Fibroblast of skin of left quadriceps (primary cell): ENCODE results near the gene EPOP.
A peak's percentile ranks its signal among the peaks of the same experiment; 100 is the strongest.

Experiments used
- DNase-seq, 2 experiments: peaks; one replicate each; pipeline ENCODE4 v3.0.0-alpha.2; 2013; ENCODE audit warnings: low read depth in 2 of 2

EPOP gene

DNA sequence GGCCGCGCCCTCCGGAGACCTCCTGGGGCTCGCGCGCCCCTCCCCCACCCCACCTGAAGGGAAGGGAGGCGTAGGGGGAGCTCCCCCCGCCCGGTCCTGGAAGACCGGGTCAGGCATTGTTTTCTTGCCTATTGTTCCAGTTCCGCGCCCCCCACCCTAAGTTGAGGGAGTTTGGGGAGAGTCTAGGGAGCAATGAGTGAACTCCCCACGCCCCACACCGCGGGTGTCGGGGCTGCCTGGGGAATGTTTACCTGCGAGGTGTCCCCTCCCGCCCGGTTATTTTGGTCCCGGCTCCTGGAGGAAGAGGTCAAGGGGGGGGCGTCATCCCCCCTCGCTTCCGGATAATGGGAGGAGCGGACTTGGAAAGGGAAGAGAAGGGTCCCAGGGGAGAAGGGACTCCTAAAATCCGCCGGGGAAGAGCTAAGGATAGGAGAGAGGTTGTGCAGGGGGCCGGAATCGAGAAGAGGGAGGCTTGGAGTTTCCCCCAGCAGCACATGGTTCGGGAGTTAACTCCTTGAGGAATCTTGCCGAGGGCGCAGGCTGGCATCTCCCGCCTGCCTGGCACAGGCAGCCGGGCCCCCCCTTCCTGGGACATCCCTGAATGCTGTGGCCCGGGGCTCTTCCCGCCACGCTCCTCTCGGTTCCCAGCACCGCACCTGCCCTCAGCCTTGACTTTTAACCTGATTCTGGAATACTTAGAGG is 31.2 kb upstream of the EPOP start:
- no peak for DNase-seq

DNA sequence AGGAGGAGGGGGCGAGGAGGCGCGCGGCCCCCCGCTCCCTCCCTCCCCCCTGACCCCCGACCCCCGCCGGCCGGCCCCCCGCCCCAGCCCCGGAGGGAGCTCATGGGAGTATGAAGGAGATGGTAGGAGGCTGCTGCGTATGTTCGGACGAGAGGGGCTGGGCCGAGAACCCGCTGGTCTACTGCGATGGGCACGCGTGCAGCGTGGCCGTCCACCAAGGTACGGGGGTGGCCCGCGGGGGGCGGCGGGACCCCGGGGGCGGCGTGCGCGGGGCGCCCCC is 30.7 kb upstream of the EPOP start:
- DNase-seq: no peak

DNA sequence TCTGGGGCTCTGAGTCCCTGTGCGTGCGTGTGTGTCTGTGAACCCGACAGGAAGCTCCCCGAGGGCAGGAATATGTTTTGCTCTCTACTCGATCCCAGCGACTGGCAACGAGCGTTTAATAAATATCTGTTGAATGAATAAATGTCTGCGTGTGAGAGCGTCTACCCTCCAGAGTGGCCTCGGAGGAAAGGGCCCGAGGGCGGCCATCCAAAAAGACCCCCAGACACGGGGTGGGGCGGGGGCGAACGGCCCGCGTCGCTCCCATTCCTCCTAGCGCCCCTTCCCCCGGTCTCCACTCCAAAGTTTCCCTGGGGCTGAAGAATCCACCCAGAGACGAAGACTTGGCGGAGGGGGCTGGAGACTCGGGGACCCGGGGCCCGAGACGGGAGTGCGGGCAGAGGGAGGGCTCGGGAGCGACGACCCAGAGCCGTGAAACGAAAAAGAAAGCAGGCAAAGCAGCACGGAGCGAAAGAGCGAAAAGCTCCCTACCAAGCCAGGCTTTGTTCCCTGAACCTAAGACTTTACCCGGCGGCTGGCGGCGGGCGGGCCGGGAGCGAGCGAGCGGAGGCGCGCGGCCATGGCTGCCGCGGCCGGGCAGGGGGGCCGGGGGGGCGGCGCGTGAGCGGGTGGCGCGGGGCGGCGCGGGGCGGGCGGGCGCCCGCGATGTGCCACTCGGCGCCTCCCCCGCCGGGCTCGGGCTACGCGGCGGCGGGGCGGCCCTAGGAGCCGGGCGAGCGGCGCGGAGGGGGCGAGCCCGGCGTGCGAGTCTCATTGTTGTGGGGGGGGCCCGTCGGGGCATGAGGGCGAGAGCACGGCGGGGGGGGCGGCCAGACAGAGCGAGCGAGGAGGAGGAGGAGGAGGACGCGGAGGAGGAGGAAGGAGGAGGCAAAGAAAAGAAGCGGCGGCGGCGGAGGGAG is 30.1 kb upstream of the EPOP start, which contains the start of gene MLLT6:
Gene MLLT6, plus strand, starts transcription at position 668 of the 917 bp plus-strand sequence. CDS start 360 bp downstream, outside the sequence.
- DNase-seq: peak; percentile 51 to 59

DNA sequence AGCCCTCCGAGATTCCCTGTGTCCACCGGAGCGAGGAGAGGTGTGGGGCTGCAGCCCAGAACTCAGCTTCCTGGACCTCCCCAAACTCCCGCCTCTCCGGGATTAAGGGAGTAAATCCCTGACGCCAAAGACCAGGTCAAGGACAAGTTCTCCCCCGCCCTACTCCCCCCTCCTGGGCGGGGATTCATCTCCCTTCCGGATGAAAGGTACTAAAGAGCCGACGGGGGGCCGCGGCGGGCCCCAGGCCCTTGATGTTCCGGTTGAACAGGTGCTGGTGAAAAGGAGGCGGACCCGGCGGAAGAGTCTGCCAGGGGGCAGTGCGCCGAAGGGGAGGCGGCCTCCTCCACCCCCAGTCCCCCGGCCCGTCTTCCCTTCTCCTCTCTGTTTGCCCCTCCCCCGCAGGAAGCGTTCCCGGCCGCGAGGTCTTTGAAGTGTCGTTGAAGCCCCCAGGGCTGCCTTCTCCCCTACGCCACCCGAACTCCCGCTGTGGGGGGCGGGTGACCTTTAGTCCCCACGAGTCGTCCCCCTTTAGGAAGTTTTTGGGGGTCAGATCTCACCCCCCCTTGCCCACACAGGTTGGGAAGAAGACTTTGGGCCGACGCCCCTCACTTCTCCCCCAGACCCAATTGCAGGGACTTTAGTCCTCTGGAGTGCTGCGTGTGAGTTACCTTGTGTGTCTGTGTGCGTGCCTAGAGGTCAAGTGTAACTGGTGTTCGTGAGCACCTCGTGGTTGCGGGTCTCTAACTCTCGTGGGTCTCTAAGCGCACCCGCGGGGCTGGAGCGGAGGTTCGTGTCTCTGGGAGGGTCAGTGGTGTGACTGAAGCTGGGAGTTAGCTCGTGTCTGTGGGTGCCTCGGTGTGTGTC is 29.2 kb upstream of the EPOP start:
- DNase-seq: no peak

DNA sequence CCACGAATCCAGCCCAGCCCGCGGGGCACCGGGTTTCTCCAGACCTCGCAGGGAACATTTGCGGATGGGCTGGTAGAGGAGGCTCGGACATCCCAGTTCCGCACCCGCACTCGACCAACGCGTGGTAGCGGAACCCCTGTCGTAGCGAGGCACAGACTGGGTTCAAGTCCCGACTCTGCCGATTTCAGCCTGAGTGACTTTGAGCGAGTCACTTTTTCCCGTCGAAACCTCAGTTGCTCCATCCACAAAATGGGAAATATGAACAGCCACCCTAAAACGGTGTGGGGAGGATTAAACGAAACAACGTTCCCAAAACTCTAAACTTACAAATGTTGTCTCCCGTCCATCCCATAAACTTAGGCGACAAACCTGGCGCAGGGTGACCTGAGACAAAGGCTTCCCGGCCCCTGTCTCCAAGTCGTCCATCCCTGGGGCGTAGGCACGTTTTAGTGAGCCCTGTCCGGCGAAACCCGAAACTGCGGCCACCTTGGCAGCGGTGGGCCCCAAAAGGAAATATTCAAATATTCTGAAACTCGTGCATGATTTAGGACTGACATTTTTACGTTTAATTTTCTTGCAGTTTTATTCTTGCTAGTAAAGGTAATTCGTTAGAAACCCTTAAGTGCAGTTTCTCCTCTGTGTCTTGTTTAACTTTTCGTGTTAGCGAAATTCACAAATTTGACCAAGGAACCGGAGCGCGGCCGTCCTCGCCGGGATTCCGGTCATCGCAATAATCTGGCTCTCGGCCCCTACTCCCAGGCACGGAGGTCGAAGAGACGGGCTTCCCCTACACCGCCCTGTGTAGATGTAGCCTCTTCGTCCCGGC is 28.4 kb upstream of the EPOP start:
- no peak for DNase-seq

DNA sequence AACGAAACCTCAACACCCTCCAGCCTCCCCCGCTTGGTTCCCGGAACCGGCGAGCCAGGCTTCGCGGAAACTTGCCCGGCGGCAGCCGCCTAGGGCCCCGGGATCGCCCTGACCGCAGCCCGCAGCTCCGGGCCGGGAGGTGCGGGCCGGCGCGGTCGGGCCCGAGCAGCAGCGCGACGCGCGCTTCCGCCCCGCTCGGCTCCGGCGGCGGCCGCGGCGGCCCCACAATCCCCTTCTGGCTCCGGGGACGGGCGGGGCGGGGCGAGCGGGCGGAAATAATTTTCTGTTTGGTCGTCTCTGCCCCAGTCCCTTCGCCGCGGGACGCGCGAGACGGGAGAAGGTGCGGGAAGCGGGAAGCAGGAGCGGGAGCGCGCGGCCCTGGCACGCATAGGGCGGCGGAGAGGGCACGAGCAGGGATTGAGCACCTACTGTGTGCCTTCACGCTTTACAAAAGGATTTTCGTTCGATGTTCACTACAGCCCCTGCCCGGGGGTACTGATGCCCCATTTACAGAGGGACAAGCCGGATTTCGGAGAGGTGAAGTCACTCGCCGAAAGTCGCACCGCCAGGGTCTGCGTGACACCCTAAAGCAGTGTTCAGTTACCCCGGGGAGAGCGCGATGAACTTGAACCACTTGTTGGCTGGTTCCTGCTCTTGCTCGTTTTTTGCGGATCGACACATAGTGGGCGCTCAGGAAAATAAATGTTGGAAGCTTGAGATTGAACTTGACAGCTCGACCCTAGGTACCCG is 27.6 kb upstream of the EPOP start:
- DNase-seq: peak; percentile 62 to 72

DNA sequence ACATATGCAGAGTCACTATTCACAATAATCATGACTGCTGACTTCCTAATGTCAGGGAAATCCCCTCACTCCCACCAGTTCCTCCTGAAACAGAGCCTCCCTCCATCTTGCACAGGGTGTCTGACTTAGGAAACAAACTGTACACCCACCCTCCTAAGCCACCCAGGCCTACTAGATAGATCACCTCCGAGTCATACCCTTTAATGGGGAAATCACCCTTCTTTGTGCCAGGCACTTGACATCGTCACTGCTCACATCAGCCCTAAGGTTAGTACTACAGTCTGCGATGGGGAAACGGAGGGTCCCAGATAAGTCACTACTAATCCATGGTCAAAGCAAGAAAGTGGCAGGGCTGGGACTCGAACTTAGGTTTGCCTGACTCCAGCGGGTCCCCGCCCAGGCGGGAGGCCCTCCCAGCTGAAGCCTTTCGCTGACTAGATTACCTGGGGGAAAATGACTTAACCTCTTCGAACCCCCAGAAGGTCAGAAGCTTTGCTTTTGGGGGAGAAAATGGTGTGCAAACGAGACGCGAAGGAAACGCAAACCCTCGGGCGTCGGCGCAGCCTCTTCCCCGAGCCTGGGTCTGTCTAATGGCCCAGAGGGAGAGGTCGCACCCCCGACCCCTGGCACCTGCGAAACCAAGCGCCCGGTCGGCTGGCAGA is 26.9 kb upstream of the EPOP start:
- DNase-seq: no peak

DNA sequence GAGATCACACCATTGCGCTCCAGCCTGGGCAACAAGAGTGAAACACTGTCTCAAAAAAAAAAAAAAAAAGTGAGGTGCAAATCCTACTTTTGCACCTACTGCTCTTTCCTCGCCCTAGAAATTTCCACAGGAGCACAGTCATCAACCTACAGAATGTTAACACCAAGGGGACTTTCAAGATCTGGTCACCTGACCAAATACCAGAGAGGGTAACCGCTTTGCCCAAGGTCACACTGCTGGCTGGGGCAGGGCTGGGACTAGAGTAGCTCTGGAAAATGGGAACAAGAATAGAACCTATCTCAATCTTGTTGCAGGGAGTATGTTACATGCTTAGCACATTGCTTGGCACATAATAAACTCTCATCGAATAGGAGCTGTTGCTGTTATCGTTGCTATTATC is 24.0 kb upstream of the EPOP start:
- DNase-seq: no peak

DNA sequence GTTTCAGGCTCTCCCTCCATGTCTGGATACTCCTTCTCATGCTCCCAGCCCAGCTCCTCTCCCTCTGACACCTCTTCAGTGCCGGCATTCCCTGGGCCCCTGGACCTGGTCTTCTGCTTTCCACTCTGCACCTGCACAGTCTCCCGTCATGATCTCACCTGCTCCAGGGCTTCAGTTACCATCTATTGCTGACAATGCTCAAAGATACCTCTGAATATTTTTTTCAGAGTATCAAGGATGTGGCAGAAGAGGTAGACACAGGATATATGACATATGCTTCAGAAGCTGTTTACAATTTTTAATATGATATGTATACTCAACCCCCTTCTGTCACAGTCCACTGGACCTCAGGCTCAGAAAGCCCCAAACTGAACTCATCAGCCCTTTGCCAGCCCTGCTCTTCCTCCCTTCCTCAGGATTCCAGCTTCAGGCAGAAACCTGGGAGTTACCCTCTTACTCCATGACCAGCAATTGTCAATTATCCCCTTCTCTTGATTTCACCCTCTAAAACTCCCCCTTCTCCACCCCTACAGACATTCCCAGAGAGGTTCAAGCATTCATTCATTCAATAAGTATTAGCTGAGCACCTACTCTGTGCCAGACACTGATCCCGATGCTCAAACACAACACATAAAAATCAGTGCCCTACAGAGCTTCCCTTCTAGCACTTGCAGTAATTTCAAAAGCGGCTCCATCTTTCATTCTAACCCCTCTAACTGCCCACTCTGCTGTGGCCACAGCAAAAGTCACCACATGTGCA is 22.5 kb upstream of the EPOP start:
- DNase-seq: no peak

DNA sequence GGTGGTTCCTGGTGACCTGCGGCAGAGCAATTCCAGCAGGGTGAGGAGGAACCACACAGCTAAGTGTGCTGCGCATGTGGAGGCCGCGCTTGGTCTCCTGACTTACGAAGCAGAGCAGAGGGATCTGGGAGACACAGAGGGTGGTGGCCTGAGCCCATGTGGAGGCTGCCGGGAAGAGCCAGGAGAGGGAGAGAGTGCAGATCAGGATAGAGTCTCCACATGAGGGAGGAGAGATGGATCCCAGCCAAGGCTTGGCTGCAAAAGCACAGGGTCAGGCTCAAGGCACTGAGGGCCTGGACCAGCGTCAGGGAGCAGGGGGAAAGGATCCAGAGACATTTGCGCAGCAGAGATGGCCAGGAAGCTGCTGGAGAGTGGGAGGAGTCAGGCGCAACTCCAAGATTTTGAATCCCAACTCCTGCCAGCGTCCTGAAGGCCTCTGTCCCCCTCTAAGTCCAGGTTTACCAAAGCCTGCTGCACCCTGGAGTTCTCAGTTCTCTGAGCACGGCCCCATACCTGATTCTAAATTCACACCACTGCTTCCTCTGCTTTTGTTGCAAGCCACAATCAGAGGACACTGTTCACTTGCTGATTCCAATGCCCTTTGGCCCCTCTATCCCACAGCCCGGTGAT is 19.1 kb upstream of the EPOP start:
- no peak for DNase-seq

DNA sequence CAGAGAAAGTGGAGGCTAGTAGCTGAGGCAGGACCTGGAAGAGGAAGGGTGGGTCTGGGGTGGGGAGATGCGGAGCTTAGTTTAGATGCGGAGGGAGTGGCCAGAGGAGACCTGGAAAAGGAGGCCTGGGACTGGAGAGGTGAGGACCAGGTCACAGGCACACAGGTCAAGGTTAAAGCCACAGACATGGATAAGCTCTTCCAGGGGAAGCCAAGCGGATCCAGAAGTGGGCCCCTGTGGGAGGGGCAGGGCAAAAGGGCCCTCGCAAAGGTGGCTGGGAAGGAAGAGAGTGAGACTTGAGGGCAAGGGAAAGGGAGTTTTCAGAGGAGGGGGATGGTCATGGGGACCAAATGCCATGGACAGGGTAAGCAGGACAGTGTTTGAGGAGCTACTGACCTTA is 16.4 kb upstream of the EPOP start:
- DNase-seq: no peak

DNA sequence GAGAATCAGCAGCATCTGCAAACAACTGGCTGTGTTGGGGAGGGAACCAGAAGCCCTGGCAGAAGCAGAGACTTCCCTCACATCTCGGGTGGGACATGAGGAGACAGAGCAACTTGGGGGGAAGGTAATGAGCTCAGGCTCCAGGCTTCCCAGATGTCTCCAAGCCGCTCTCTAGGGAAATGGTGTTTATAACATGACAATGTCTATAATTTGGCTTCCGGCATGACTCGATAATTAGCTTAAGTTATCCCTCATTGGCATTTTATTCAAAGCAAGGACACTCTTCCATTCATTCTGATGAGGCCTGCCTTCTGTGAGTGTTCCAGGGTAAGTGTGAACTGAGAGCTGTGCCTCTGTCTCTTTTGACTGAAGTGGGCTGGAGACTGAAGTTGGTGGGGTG is 15.6 kb upstream of the EPOP start:
- DNase-seq: no peak

DNA sequence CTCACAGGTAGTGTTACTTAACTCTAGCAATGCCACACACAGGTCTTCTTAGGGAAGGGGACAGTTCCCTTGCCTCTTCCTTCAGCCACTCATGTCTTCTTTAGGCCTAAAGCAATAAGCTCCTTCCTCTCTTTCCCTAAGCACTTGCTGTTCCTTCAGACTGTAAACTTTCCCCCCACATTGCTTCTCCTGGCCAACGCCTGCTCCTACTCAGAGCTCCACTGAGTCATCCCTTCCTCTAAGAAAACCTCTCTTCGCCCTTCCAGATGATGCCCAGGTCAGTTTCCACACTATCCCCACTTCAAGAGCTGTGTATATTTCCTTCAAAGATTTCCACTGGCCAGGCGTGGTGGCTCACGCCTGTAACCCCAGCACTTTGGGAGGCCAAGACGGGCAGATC is 12.5 kb upstream of the EPOP start:
- DNase-seq: no peak

DNA sequence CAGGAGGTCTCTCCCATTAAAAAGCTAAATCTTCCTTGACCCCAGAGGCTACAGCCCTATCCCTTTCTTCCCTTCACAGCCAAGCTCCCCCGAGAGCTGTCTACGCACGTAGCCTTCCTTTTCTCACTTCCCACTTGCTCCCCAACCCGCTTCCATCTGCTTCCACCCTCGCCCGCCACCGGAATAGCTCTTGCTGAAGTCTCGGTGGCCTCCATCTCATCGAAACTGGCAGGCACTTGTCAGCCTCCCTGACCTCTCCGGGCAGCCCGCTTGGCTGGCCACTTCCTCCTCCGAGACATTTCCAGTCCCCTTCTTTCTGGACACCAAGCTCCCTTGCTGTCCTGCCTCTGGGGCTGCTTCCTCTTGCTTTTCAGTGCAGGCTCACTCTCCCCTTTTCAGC is 10.7 kb upstream of the EPOP start:
- no peak for DNase-seq

DNA sequence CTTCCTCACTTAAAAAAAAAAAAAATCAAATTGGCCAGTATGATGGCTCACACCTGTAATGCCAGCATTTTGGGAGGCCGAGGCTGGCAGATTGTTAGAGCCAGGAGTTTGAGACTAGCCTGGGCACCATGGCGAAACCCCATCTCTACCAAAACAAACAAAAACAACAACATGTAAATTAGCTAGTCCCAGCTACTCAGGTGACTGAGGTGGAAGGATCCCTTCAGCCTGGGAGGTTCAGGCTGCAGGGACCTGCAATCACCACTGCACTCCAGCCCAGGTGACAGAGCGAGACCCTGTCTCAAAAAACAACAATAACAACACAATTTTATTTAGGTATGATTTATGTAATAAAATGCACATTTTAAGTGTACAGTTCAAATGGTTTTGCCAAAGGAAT is 6.3 kb upstream of the EPOP start:
- DNase-seq: no peak

DNA sequence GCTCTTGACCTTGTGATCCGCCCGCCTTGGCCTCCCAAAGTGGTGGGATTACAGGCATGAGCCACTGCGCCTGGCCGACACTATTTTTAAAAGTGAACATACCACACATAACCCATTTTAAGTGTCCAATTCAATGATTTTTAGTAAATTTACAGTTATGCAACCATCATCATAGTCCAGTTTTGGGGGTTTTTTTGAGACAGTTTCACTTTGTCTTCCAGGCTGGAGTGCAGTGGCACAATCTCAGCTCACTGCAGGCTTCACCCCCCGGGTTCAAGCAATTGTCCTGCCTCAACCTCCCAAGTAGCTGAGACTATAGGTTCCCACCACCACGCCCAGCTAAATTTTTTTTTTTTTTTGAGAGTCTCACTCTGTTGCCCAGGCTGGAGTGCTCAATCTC is 3.1 kb upstream of the EPOP start:
- no peak for DNase-seq

DNA sequence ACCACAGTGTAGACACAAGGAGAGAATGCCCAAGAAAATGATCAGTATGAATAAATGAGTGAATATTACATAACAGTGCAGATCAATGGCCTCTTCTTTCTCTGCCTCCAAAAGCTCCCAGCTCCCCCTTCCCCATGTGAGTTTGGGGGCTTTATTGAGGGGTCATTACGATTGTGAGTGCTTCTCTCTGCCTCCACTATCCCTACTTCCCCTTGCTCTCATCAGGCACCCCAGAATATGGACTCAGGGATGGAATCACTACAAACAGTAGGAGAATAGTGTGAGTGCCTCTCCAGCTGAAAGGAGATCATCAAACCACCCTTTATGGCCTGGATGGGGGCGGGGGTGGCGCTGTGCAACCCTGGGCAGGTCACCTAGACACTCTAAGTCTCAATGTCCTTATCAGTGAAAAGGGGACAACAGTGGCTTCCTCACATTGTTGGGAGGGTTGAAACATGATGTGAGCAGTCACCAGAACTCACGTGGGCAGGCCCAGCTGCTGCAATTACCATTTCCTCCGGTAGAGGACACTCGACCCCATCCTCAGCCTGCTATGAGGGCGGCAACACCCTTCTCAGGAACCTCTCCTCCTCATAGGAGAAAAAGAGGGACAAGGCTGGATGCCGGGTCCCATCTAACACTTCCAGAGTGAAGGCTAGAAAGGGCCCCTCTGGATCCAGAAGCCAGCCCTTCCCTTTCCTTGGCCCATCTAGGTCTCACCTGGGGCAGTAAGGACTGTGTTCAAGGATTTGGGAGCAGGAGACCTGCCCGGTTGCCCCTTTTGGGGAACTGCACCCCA is 2.1 kb upstream of the EPOP start:
- peak; percentile 57 to 63 for DNase-seq
